ENCODE results near the gene HAND2.

HAND2 gene

GRCh38 chr4:173535957-173536356 lies 5.9 kb upstream of the HAND2 start:
- DNase-seq (ENCODE audit: low read depth in 2 of 2): no peak

GRCh38 chr4:173535165-173535902 lies 5.3 kb upstream of the HAND2 start:
- no peak for DNase-seq (ENCODE audit: low read depth in 2 of 2)

- no peak for DNase-seq (ENCODE audit: low read depth in 2 of 2)
Measured at GRCh38 chr4:173534434-173534833, 4.4 kb upstream of the HAND2 start.

GRCh38 chr4:173532725-173533511 lies 2.9 kb upstream of the HAND2 start:
- no peak for DNase-seq (ENCODE audit: low read depth in 2 of 2)

- no peak for DNase-seq (ENCODE audit: low read depth in 2 of 2)
Measured at GRCh38 chr4:173531086-173531965, 1.3 kb upstream of the HAND2 start.

- no peak for DNase-seq (ENCODE audit: low read depth in 2 of 2)
Measured at GRCh38 chr4:173530326-173531085, 477 bp upstream of the HAND2 start.

- DNase-seq (ENCODE audit: low read depth in 2 of 2): no peak
Measured at GRCh38 chr4:173528378-173529321, 1.4 kb downstream of the HAND2 start.

- DNase-seq (ENCODE audit: low read depth in 2 of 2): no peak
Measured at GRCh38 chr4:173527103-173527891, 2.7 kb downstream of the HAND2 start.

GRCh38 chr4:173526724-173527102 lies 3.3 kb downstream of the HAND2 start:
- no peak for DNase-seq (ENCODE audit: low read depth in 2 of 2)

- DNase-seq (ENCODE audit: low read depth in 2 of 2): no peak
Measured at GRCh38 chr4:173526027-173526482, 4.0 kb downstream of the HAND2 start.

- no peak for DNase-seq (ENCODE audit: low read depth in 2 of 2)
Measured at GRCh38 chr4:173525118-173526011, 4.7 kb downstream of the HAND2 start.

- no peak for DNase-seq (ENCODE audit: low read depth in 2 of 2)
Measured at GRCh38 chr4:173524218-173525117, 5.6 kb downstream of the HAND2 start.

GRCh38 chr4:173522951-173523395 lies 7.1 kb downstream of the HAND2 start:
- DNase-seq (ENCODE audit: low read depth in 2 of 2): no peak

- DNase-seq (ENCODE audit: low read depth in 2 of 2): no peak
Measured at GRCh38 chr4:173522160-173522950, 7.7 kb downstream of the HAND2 start.

- no peak for DNase-seq (ENCODE audit: low read depth in 2 of 2)
Measured at GRCh38 chr4:173521467-173522159, 8.4 kb downstream of the HAND2 start.

Measured in stimulated activated CD8-positive, alpha-beta memory T cell treated with anti-CD3 and anti-CD28 coated beads, Interleukin-7, amount 100 ng/mL, for 1 hour (primary cell).